ENCODE measurements around the gene CCSAP.

- TF ChIP-seq POLR2AphosphoS5 (IDR thresholded peaks at IDR 0.05) (no peak), CTCF (IDR thresholded peaks at IDR 0.05) (no peak), POLR2A (IDR thresholded peaks at IDR 0.05) (no peak)
Measured at GRCh38 chr1:229380536-229381160, 37.8 kb upstream of the CCSAP start.
